HG02852 (cell line): Measurements from ENCODE around the gene EEF1AKMT1.
A peak's percentile ranks its signal among the peaks of the same experiment; 100 is the strongest.

Experiments
- ATAC-seq: cut with Tn5 transposase; IDR thresholded peaks from one replicate; pipeline ENCODE4 v1.9.1; 2021; ENCODE audit warnings: mild to moderate bottlenecking, moderate library complexity; ENCODE audit not compliant: unreplicated experiment

The EEF1AKMT1 gene

GRCh38 chr13:20720499-20720898 is 53.3 kb downstream of the EEF1AKMT1 start:
- no peak for ATAC-seq

DNA sequence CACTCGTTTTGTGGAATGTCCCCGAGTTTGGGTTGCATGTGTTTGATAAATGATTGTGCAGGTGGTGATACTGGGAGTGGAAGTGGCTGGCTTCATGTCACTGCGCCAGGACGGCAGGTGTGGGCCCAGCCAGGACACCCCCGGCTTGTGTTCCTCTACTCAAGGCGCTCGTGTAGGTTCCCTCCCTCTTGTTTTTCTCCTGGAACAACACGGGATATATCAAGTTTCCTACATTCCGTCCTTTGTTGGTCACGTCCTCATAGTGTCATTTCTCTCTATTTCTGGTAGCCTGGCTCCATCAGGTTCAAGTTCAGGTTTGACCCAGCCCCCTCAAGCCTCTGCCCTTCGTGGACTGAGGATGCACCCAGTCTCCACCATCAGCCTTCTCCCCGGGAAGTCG is 54.0 kb downstream of the EEF1AKMT1 start:
- ATAC-seq = no peak

GRCh38 chr13:20718958-20719566 is 54.7 kb downstream of the EEF1AKMT1 start:
- ATAC-seq = no peak

- ATAC-seq = no peak
Observed at GRCh38 chr13:20717581-20718542, 55.9 kb downstream of the EEF1AKMT1 start.

GRCh38 chr13:20716951-20717350 is 56.8 kb downstream of the EEF1AKMT1 start:
- no peak for ATAC-seq

- no peak for ATAC-seq
Observed at GRCh38 chr13:20715330-20715712, 58.4 kb downstream of the EEF1AKMT1 start.

GRCh38 chr13:20714563-20715329 is 59.0 kb downstream of the EEF1AKMT1 start:
- ATAC-seq = no peak

DNA sequence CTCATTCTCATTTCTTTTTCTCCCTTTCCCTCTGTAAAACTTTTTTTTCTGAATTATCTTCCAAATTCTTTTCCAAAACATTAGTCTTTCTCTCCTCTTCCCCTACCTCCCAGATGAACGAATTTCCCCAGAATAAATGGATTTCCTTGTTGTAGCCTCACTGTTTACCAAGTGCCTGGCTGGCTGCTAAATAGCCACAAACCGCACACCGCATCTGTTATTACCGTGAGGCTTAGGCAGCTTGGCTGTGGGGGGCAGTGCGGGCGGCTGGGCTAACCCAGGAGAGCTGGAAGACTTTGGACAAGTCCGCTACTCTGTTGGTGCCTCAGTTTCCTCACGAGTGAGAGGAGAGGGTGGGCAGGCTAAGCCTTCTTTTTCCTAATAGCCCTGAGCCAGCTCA is 59.6 kb downstream of the EEF1AKMT1 start:
- ATAC-seq = no peak

DNA sequence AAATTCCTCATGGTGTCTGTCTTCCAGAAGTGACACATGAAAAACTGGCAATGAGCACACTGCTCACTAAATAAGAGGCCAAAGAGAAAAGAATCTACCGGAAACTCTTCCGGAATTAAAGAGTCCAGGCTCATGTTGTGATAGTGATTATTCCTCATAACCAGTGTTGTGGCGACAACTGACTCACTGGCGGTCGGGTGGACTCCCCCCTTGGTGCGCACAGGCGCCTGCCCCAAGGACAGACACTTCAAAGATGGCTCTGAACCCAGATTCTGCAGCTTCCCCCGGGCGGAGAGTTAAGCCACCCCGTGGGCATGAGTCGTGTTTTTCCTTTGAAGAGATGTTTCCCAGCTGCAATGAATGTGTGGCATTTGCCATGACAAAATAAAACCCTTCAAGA is 60.0 kb downstream of the EEF1AKMT1 start:
- ATAC-seq = no peak

- no peak for ATAC-seq
Observed at GRCh38 chr13:20713014-20713376, 60.8 kb downstream of the EEF1AKMT1 start.

GRCh38 chr13:20711301-20712044 is 62.3 kb downstream of the EEF1AKMT1 start:
- ATAC-seq = no peak

GRCh38 chr13:20709782-20710181 is 64.0 kb downstream of the EEF1AKMT1 start:
- ATAC-seq = no peak

DNA sequence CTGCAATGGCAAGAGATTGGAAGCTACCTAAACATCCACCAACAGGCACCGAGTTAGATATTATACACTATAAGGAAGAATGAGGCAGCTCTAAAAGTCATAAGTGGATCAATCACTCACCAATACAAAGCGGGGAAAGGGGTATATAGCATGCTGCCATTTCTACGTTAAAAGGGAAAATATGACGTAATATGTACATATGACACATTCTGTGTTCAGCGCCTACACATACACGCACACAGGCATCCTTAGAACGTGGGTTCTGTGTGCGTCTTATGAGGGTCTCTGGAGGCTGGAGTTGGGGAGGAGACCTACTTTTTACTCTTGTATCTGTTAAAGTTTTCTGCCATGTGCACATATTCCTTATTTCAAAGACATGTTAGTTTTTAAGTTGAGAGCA is 64.4 kb downstream of the EEF1AKMT1 start:
- no peak for ATAC-seq

GRCh38 chr13:20708216-20708615 is 65.5 kb downstream of the EEF1AKMT1 start:
- ATAC-seq = no peak

- ATAC-seq = no peak
Observed at GRCh38 chr13:20706661-20707060, 67.1 kb downstream of the EEF1AKMT1 start.

GRCh38 chr13:20704459-20705069 is 69.2 kb downstream of the EEF1AKMT1 start:
- ATAC-seq = no peak

DNA sequence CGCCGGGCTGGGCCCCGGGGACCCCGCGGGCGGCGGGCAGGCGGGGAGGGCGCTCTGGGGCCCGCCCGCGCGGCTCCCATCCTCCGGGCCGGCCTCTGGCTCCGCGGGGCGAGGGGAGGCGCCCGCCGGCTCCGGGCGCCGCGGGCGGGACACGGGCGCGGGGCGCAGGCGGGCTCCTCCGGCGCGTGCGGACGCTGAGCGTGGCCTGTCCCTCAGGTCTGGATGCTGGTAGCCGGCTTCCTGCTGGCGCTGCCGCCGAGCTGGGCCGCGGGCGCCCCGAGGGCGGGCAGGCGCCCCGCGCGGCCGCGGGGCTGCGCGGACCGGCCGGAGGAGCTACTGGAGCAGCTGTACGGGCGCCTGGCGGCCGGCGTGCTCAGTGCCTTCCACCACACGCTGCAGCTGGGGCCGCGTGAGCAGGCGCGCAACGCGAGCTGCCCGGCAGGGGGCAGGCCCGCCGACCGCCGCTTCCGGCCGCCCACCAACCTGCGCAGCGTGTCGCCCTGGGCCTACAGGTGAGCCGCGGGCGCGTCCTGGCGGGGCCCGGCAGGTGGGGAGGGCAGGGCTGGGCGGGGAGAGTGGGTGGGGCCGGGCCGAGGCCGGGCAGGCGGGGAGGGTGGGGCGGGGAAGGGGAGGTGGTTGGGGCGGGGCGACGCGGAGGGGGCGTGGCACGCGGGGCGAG is 69.8 kb downstream of the EEF1AKMT1 start:
- ATAC-seq = peak; percentile 84

DNA sequence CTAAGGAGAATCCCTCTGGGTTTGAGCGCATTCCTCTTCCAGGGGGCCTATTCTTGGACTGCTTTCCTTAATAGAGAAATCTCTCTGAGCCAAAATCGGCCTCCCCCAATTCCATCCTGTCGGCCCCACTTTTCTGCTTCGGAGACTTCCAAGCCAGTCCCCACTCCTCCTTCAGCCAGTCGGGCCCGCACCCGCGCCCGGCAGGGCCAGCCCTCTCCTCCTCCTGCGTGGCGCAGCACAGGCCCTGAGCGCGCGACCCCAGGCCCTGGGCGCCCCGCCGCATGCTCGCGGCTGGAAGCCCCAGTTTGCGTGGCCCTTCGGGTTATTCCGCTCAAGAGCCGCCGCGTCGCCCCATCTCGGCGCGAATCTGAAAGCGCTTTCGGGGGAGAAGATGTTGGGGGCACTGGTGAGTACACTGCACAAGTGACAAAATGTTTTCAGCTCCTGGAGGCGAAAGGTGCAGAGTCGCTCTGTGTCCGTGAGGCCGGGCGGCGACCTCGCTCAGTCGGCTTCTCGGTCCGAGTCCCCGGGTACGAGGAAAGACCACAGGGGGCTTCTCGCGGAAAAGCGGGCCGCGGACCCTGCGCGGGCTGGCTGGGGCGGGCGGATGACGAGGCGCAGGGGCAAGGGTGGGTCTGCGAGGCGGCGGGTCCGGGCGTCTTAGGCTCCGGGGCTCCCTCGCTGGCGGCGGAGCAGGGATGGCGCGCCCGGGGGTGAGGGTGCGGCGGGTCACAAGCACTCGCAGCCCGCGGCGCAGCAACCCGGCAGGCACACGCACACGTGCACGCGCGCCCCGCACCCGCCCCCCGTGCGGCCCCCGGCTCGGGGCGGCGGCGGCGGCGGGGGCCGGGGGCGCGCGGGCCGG is 70.6 kb downstream of the EEF1AKMT1 start, which contains the start of gene IL17D:
IL17D (plus strand) TSS at position 785 of the 865 bp plus-strand sequence. CDS start 303 bp downstream, outside the sequence.
- peak; percentile 39 for ATAC-seq

DNA sequence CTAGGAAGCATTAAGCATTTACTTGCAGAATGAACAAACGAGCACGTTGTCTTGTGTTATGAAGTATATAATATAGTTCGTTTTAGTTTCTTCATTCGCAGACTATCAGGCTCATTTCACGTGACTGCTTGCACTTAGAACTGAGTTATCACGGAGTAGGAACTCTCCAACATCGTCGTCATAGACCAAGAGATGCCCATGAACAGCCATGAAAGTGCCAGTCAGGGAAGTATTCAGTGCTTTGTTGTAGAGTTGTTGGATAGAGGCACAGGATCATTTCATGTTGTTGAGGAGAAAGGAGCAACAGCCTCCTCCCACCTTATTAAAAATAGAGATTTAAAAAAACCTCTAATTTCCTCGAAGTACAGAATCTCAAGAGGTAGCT is 71.2 kb downstream of the EEF1AKMT1 start:
- ATAC-seq = no peak
